HepG2 (cell line): ENCODE results near the gene CRY1. TPM values are rescaled to one million over a fixed set of nuclear protein-coding genes. Genes with fewer than 3 reads are reported as not detected.

Source experiments
- AKAP8 ChIP-seq: sonication (generic); formaldehyde crosslinking; IDR thresholded peaks from 2 replicates; pipeline ENCODE4 v1.5.1; 2020; ENCODE audit warnings: mild to moderate bottlenecking, missing genetic modification reagents
- BORCS8-MEF2B ChIP-seq: sonication (generic); formaldehyde crosslinking; IDR thresholded peaks from 2 replicates; pipeline ENCODE4 v1.8.0; 2022; ENCODE audit warnings: mild to moderate bottlenecking, missing genetic modification reagents
- CBX1 ChIP-seq: IDR thresholded peaks from one replicate; pipeline ENCODE4 v1.6.1; 2016; ENCODE audit warnings: antibody characterized with exemption, low read depth
- CENPX ChIP-seq: sonication (generic); formaldehyde crosslinking; IDR thresholded peaks from 2 replicates; pipeline ENCODE4 v1.9.0; 2021; ENCODE audit warnings: mild to moderate bottlenecking, missing genetic modification reagents, moderate library complexity
- EZH2 ChIP-seq: conservative IDR thresholded peaks from 2 replicates; pipeline ENCODE4 v1.6.1; 2012; ENCODE audit warnings: mild to moderate bottlenecking, low read depth, low read length, moderate library complexity
- GLI4 ChIP-seq: sonication (generic); formaldehyde crosslinking; IDR thresholded peaks from 2 replicates; pipeline ENCODE4 v1.5.1; 2020; ENCODE audit warnings: missing genetic modification reagents, mild to moderate bottlenecking, moderate library complexity, borderline replicate concordance
- IKZF1 ChIP-seq: fragments of 450-650 bp; IDR thresholded peaks from 2 replicates; pipeline ENCODE4 v1.7.1; 2016
- KDM5B ChIP-seq: sonication (generic); formaldehyde crosslinking; IDR thresholded peaks from 2 replicates; pipeline ENCODE4 v1.4.0; 2020; ENCODE audit warnings: missing genetic modification reagents, mild to moderate bottlenecking, borderline replicate concordance
- MAFK ChIP-seq, 2 experiments: IDR thresholded peaks in 1 of 2; conservative IDR thresholded peaks in 1 of 2; 2 replicates each; pipeline ENCODE4 v1.6.1; 2011; ENCODE audit warnings: improper control_type of control experiment in 2 of 2, low read length in 2 of 2
- MYC ChIP-seq: sonication (generic); formaldehyde crosslinking; IDR thresholded peaks from 2 replicates; pipeline ENCODE4 v1.9.0; 2021; ENCODE audit warnings: missing genetic modification reagents, borderline replicate concordance
- PHF20 ChIP-seq: sonication (generic); formaldehyde crosslinking; IDR thresholded peaks from 2 replicates; pipeline ENCODE4 v1.5.0; 2020; ENCODE audit warnings: mild to moderate bottlenecking, missing genetic modification reagents
- PHF8 ChIP-seq: sonication (generic); formaldehyde crosslinking; IDR thresholded peaks from 2 replicates; pipeline ENCODE4 v1.5.0; 2020; ENCODE audit warnings: missing genetic modification reagents
- PRDM10 ChIP-seq: sonication (generic); formaldehyde crosslinking; IDR thresholded peaks from 2 replicates; pipeline ENCODE4 v1.4.0; 2020; ENCODE audit warnings: low read depth, missing genetic modification reagents
- RFX3 ChIP-seq: IDR thresholded peaks from 2 replicates; pipeline ENCODE4 v1.6.1; 2016; ENCODE audit warnings: missing biosample characterization, missing genetic modification reagents
- RORA ChIP-seq: sonication (generic); formaldehyde crosslinking; IDR thresholded peaks from 2 replicates; pipeline ENCODE4 v1.5.0; 2020; ENCODE audit warnings: mild to moderate bottlenecking, missing genetic modification reagents, moderate library complexity
- SMAD9 ChIP-seq: sonication (generic); formaldehyde crosslinking; IDR thresholded peaks from 2 replicates; pipeline ENCODE4 v1.5.1; 2020; ENCODE audit warnings: mild to moderate bottlenecking, missing genetic modification reagents
- SNAI1 ChIP-seq: sonication (generic); formaldehyde crosslinking; IDR thresholded peaks from 2 replicates; pipeline ENCODE4 v1.5.0; 2020; ENCODE audit warnings: mild to moderate bottlenecking, missing genetic modification reagents, borderline replicate concordance
- STAT5B ChIP-seq: sonication (generic); formaldehyde crosslinking; IDR thresholded peaks from 2 replicates; pipeline ENCODE4 v1.4.0; 2020; ENCODE audit warnings: missing genetic modification reagents
- ZFP90 ChIP-seq: sonication (generic); formaldehyde crosslinking; IDR thresholded peaks from 2 replicates; pipeline ENCODE4 v1.8.0; 2022; ENCODE audit warnings: missing genetic modification reagents, mild to moderate bottlenecking, inconsistent platforms, borderline replicate concordance
- ZNF256 ChIP-seq: sonication (generic); formaldehyde crosslinking; conservative IDR thresholded peaks from 2 replicates; pipeline ENCODE4 v1.4.0; 2020; ENCODE audit warnings: missing genetic modification reagents
- ZNF44 ChIP-seq: sonication (generic); formaldehyde crosslinking; IDR thresholded peaks from 2 replicates; pipeline ENCODE4 v1.5.1; 2020; ENCODE audit warnings: mild to moderate bottlenecking, missing genetic modification reagents
- ZNF451 ChIP-seq: sonication (generic); formaldehyde crosslinking; IDR thresholded peaks from 2 replicates; pipeline ENCODE4 v1.5.0; 2020; ENCODE audit warnings: mild to moderate bottlenecking, missing genetic modification reagents
- ZNF766 ChIP-seq: sonication (generic); formaldehyde crosslinking; IDR thresholded peaks from 2 replicates; pipeline ENCODE4 v1.5.0; 2020; ENCODE audit warnings: missing genetic modification reagents, borderline replicate concordance
- polyA plus RNA-seq, 8 experiments: library from polyadenylated mRNA; depleted of rRNA in 3 of 8; stranded (reverse) in 7 of 8; unstranded in 1 of 8; fragments of >200 nt; fragmentation: Illumina TruSeq in 4 of 8; extraction: Trizol in 4 of 8; gene quantifications; 2 replicates each; pipeline versions ENCODE4 v1.2.1 to v1.2.3, GENCODE V29; 2011 to 2016; ENCODE audit warnings: low read depth in 4 of 8, missing spikeins in 1 of 8, mixed read lengths in 1 of 8; ENCODE audit not compliant: insufficient read depth in 1 of 8
- total RNA-seq, 5 experiments: library from RNA; depleted of rRNA; stranded (reverse); fragments of >200 nt; fragmentation: Illumina TruSeq; extraction: Trizol; gene quantifications; 2 replicates each; pipeline ENCODE4 v1.2.3, GENCODE V29; 2016; ENCODE audit warnings: low read depth in 1 of 5
- TF ChIP-seq, protein P1 (sequence below): sonication (generic); formaldehyde crosslinking; IDR thresholded peaks from 2 replicates; pipeline ENCODE4 v1.5.0; 2020; ENCODE audit warnings: missing genetic modification reagents

Gene CRY1
- total and polyA plus RNA-seq, 2 of the 13 experiments (the other 11 are each of a cell fraction or from before 2014, with no cell fraction given) = 11.4 to 13.9 TPM

DNA sequence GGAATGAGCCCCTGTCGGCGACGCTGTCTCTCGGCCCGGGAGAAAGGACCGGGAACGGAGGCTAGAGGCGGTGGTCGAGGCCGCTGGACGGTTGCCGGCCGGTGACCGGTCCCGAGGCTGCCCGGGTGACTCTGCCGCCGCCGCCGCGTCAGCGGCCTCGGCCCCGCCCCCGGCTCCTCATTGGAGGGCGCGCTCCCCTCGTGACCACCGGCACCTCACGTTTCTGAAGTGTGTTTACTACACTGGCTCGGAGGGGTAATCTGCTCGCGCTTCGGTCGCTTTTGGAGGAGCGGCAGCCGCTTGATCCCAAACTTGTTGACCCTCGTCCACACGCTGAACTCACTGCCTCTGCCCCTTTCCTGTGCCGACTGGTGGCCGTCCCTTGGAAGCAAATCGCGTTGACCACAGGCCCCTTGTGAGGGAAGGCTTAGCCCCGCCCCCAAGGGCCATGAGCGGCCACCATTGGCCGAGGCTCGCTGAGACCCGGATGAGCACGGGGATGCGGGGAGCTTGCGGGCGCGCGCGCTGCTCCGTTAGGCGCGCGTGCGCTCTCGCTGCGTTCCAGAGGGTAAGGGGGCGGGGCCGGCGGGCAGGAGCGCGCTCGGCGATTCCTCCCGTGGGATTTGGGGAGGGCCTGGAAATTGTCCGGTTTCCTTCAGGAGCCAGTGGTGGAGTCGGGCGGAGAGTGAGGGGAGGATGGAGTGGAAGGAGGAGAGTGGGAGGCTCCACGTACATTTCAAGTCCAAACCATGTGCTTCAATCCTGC, at the start of gene CRY1 (continued):
- TF ChIP-seq PRDM10 (CRISPR knock-in tag) = no peak
- no peak for TF ChIP-seq STAT5B
- TF ChIP-seq PHF20 = peak; percentile 53
- TF ChIP-seq MYC = peak; percentile 73; the same call in 1 of the 2 replicates
- peak; percentile 81; the same call in 1 of the 2 replicates for TF ChIP-seq PHF8
- no peak for TF ChIP-seq AKAP8 (CRISPR knock-in tag)
- TF ChIP-seq GLI4 (CRISPR knock-in tag) = no peak
- peak; percentile 60 for TF ChIP-seq CBX1
- no peak for TF ChIP-seq ZFP90 (CRISPR knock-in tag)
- TF ChIP-seq RORA (CRISPR knock-in tag) = no peak
- no peak for TF ChIP-seq MAFK (conservative IDR thresholded peaks at IDR 0.05 in 1 of 2, IDR thresholded peaks at IDR 0.05 in 1 of 2; ENCODE audit: low read length in 2 of 2)
- TF ChIP-seq RFX3 = no peak
- no peak for TF ChIP-seq ZNF766 (CRISPR knock-in tag)
- peak; percentile 96 for TF ChIP-seq BORCS8-MEF2B (CRISPR knock-in tag)
- peak; percentile 68 for TF ChIP-seq KDM5B (CRISPR knock-in tag)
- TF ChIP-seq ZNF451 (CRISPR knock-in tag) = no peak; the same call in 1 of the 2 replicates
- TF ChIP-seq CENPX (CRISPR knock-in tag) = no peak
- TF ChIP-seq ZNF44 = no peak
- TF ChIP-seq, protein P1, sequence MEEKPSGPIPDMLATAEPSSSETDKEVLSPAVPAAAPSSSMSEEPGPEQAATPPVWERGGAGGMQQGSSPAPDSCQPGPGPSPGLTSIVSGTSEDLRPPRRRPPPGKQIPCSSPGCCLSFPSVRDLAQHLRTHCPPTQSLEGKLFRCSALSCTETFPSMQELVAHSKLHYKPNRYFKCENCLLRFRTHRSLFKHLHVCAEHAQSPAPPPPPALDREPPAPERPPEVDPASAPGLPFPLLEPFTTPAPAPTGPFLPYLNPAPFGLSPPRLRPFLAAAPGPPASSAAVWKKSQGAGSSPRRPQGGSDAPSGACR (CRISPR knock-in tag) = no peak
- TF ChIP-seq ZNF256 (CRISPR knock-in tag) = no peak
- 0 out of 2 replicates have a peak, but pooled peaks have one; percentile 29 for TF ChIP-seq SNAI1 (CRISPR knock-in tag)
- no peak for TF ChIP-seq EZH2
- no peak for TF ChIP-seq SMAD9
- no peak for TF ChIP-seq IKZF1
